Activated CD8-positive, alpha-beta memory T cell treated with anti-CD3 and anti-CD28 coated beads, Interleukin-2, amount 10 ng/mL, durations not matched to agents 7 days and 5 days (primary cell): ENCODE measurements around the gene SLC35F3. TPM values are rescaled to one million over a fixed set of nuclear protein-coding genes. Genes with fewer than 3 reads are reported as not detected.

ENCODE experiments used
- ATAC-seq: fragments of 150-1000 bp; cut with Tn5 transposase; one replicate; pipeline ENCODE4 v1.10.0; 2021; ENCODE audit warnings: moderate library complexity
- CTCF ChIA-PET: fragments of 350-600 bp; sonication (Branson Sonifier 250); formaldehyde crosslinking; loops from one replicate; lab custom pipeline; 2021; ENCODE audit warnings: antibody characterized with exemption; lab: Charles Lee
- DNase-seq: peaks from one replicate; pipeline ENCODE4 v3.0.0-alpha.2; 2020
- H3K27ac Mint-ChIP-seq: one replicate; pipeline ENCODE4 v1.8.0; 2021; ENCODE audit warnings: mild to moderate bottlenecking, mixed read lengths
- H3K27me3 Mint-ChIP-seq: one replicate; pipeline ENCODE4 v1.8.0; 2021; ENCODE audit warnings: mixed read lengths
- H3K36me3 Mint-ChIP-seq: one replicate; pipeline ENCODE4 v1.8.0; 2021; ENCODE audit warnings: mild to moderate bottlenecking, mixed read lengths
- H3K4me1 Mint-ChIP-seq: one replicate; pipeline ENCODE4 v1.8.0; 2021; ENCODE audit warnings: mixed read lengths
- H3K4me3 Mint-ChIP-seq: one replicate; pipeline ENCODE4 v1.8.0; 2021; ENCODE audit warnings: mild to moderate bottlenecking, moderate library complexity, mixed read lengths
- H3K9me3 Mint-ChIP-seq: one replicate; pipeline ENCODE4 v1.8.0; 2022; ENCODE audit warnings: low read depth, mixed read lengths
- total RNA-seq, 2 experiments: library from RNA; stranded (reverse); gene quantifications; one replicate each; pipeline ENCODE4 v1.2.3, GENCODE V29; 2021

SLC35F3 gene
- total RNA-seq, 2 experiments from 2014 or later = 13.8 to 16.8 TPM

DNA sequence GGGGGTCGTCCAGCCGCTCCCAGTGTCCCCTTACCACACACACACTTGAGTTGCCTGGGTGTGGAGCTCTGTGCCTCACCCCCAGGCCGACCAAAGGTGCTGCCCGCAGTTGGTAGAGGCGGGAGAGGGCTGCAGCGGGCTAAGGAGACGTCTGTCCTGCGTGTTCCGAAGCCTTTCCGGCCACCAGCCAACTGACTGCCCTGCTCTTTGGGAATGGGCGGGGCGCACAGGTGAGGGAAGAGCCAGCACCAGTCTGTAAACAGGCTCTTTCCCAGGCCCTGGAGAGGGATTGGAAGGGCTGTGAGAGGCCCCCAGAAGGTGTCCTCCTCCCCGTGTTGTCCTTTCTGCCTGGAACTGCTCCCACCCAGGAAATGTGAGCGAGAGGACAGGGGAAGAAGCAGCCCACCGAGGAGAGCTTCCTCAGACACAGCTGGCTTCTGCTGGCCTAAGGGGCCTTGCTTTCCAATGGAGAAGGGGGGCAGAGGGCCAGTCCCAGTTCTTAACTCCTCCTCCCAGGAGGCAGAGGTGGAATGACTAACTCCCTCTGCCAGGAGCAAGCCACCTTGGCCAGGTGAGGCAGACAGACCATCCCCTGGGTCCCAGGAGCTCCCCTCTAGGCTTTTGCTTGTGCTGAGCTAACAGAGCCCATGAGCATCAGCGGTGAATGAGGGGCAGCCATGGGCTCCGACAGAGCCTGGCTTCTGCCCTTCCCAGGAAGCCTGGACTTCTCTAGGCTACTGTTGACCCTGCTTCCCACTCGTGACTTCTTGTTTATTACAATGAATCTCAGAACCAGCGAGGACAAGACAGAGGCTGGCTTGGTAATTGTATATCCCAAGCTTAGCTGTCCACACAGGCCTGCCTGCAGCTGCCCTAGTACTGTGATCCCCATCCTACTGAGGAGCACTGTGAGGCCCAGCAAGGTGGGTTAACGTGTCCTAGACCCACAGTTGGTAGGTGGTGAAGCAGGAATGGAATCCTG lies 310.7 kb downstream of the SLC35F3 start:
- peaks cover 2% of the 10 kb centered on the region for H3K9me3 Mint-ChIP-seq
- peaks cover 45% of the 10 kb centered on the region for H3K4me1 Mint-ChIP-seq
- H3K4me3 Mint-ChIP-seq = peak overlapping the region; percentile 67
- H3K27ac Mint-ChIP-seq = peak overlapping the region; percentile 30
- peaks cover 16% of the 10 kb centered on the region for H3K36me3 Mint-ChIP-seq
- no peak for ATAC-seq
- peaks cover 5% of the 10 kb centered on the region for H3K27me3 Mint-ChIP-seq
- DNase-seq = no peak
- CTCF ChIA-PET = interaction anchor here (1.1 to 13.0 kb wide), 4 partner anchors 20 to 112 kb away, joined by 3 to 199 read pairs (median 4); no protein-coding TSS in a partner anchor

GRCh38 chr1:234216116-234216703 lies 311.7 kb downstream of the SLC35F3 start:
- Mint-ChIP-seq H3K9me3 (no peaks in the 10 kb centered on the region), H3K36me3 (peaks cover 16% of the 10 kb centered on the region), H3K4me3 (peak overlapping the region; percentile 67), H3K4me1 (peaks cover 45% of the 10 kb centered on the region), H3K27me3 (peaks cover 5% of the 10 kb centered on the region), H3K27ac (peak overlapping the region; percentile 75)
- CTCF ChIA-PET = interaction anchor here (1.5 to 13.0 kb wide), 3 partner anchors 14 to 110 kb away, joined by 5 to 199 read pairs (median 9); no protein-coding TSS in a partner anchor
- DNase-seq (no peak), ATAC-seq (no peak)

DNA sequence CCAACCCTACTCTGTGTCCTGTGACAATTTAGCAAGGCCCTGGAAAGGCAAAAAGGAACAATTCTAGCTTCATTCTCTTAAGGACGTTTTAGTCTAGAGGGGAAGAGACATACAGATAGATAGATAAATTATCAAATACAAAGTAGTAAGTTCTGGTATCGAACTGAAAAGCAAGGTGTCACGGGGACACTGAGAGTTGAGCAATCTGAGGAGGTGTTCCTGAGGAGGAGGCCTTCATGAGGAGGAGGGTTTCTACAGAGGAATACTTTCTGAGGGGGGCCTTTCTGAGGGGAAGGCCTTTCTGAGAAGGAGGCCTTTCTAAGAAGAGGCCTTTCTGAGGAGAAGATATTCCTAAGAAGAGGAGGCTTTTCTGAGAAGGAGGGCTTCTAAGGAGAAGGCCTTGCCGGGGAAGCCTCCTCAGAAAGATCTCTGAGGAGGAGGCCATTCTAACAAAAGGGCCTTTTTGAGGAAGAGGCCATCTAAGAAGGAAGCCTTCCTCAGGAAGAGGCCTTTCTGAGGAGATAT lies 312.9 kb downstream of the SLC35F3 start:
- ATAC-seq (no peak), DNase-seq (no peak)
- H3K4me1 Mint-ChIP-seq = peaks cover 45% of the 10 kb centered on the region
- CTCF ChIA-PET = interaction anchor here (0.6 to 13.0 kb wide), 5 partner anchors 10 to 243 kb away, joined by 3 to 199 read pairs (median 3); no protein-coding TSS in a partner anchor
- no peaks in the 10 kb centered on the region for H3K9me3 Mint-ChIP-seq
- peak overlapping the region; percentile 75 for H3K27ac Mint-ChIP-seq
- peaks cover 5% of the 10 kb centered on the region for H3K27me3 Mint-ChIP-seq
- H3K4me3 Mint-ChIP-seq = peak overlapping the region; percentile 67
- peaks cover 14% of the 10 kb centered on the region for H3K36me3 Mint-ChIP-seq

GRCh38 chr1:234218078-234218477 lies 313.6 kb downstream of the SLC35F3 start:
- peak overlapping the region; percentile 75 for H3K27ac Mint-ChIP-seq
- peaks cover 41% of the 10 kb centered on the region for H3K4me1 Mint-ChIP-seq
- DNase-seq (no peak), ATAC-seq (no peak)
- CTCF ChIA-PET = interaction anchor here (0.6 to 13.0 kb wide), 5 partner anchors 9 to 242 kb away, joined by 3 to 199 read pairs (median 3); no protein-coding TSS in a partner anchor
- no peaks in the 10 kb centered on the region for H3K9me3 Mint-ChIP-seq
- peak overlapping the region; percentile 67 for H3K4me3 Mint-ChIP-seq
- H3K36me3 Mint-ChIP-seq = peaks cover 19% of the 10 kb centered on the region
- H3K27me3 Mint-ChIP-seq = peaks cover 5% of the 10 kb centered on the region

- ATAC-seq (no peak), DNase-seq (no peak)
- H3K36me3 Mint-ChIP-seq = peaks cover 28% of the 10 kb centered on the region
- CTCF ChIA-PET = interaction anchor here (1.3 to 13.0 kb wide), 2 partner anchors 10 to 91 kb away, joined by 4 to 199 read pairs; no protein-coding TSS in a partner anchor
- no peaks in the 10 kb centered on the region for H3K27me3 Mint-ChIP-seq
- H3K9me3 Mint-ChIP-seq = no peaks in the 10 kb centered on the region
- no peak overlapping the region for H3K4me3 Mint-ChIP-seq
- H3K4me1 Mint-ChIP-seq = peaks cover 31% of the 10 kb centered on the region
- H3K27ac Mint-ChIP-seq = no peak overlapping the region
Observed at GRCh38 chr1:234219711-234220110, 315.2 kb downstream of the SLC35F3 start.

DNA sequence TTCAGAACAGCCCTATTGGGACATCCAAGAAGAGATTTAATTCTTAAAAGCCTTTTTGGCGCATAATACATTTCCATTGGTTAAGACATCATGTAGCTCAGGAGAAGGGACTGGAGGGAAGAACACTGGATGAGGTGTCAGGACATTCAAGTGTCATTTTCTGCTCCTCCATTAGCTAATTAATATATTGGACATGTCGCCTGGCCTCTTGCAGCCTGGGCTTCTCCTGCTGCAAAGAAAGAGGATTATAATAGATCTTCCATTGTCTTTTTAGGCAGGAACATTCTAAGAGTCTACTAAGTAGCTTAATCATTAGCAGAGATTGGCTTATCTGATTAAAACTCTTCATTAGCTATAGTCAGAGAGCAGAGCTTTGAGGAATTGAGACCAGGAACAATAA lies 317.1 kb downstream of the SLC35F3 start:
- ATAC-seq (no peak), DNase-seq (no peak)
- Mint-ChIP-seq H3K9me3 (no peaks in the 10 kb centered on the region), H3K27ac (no peak overlapping the region), H3K4me1 (peaks cover 27% of the 10 kb centered on the region), H3K27me3 (no peaks in the 10 kb centered on the region), H3K36me3 (peaks cover 34% of the 10 kb centered on the region), H3K4me3 (no peak overlapping the region)
- CTCF ChIA-PET = interaction anchor here (0.9 to 1.8 kb wide), 5 partner anchors 9 to 88 kb away, joined by 3 to 6 read pairs (median 4); no protein-coding TSS in a partner anchor

DNA sequence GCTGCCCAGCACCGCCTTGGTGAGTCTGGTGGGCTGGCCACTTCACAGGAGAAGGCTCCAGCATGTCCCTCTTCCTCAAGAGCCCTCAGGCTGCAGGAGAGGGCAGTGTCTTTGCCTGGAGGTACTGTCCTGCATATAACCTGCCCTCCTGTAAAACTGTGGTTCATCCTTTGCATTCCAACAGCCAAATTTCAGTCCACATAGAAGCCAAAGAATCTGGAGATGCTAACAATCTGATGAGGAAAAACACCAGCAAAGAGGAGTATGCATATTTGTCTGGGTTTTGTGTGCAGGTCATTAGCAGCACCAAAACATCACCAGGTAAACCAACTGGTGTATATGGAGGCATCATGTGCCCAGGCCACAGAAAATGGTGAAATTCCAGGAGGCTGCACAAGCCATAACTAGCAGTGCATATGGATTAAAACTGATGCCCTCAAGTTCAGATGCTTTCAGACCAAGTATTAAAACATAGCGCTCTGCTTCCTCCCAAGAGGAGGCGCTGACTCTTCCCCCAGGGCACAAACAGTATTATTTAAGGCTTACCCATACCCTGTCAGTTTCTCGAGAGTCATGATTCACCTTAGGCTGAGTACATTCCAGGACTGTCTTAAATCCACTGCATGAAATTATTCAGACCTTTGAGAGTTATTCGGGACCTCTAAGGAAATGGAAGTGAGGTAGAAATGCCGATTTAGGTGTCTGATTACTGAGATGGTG lies 318.2 kb downstream of the SLC35F3 start:
- no peak for DNase-seq
- no peak for ATAC-seq
- Mint-ChIP-seq H3K4me3 (no peak overlapping the region), H3K36me3 (peaks cover 37% of the 10 kb centered on the region), H3K4me1 (peaks cover 21% of the 10 kb centered on the region), H3K9me3 (no peaks in the 10 kb centered on the region), H3K27me3 (no peaks in the 10 kb centered on the region), H3K27ac (no peak overlapping the region)
- CTCF ChIA-PET = interaction anchor here (0.9 to 4.6 kb wide), 5 partner anchors 10 to 87 kb away, joined by 3 to 21 read pairs (median 6); no protein-coding TSS in a partner anchor

DNA sequence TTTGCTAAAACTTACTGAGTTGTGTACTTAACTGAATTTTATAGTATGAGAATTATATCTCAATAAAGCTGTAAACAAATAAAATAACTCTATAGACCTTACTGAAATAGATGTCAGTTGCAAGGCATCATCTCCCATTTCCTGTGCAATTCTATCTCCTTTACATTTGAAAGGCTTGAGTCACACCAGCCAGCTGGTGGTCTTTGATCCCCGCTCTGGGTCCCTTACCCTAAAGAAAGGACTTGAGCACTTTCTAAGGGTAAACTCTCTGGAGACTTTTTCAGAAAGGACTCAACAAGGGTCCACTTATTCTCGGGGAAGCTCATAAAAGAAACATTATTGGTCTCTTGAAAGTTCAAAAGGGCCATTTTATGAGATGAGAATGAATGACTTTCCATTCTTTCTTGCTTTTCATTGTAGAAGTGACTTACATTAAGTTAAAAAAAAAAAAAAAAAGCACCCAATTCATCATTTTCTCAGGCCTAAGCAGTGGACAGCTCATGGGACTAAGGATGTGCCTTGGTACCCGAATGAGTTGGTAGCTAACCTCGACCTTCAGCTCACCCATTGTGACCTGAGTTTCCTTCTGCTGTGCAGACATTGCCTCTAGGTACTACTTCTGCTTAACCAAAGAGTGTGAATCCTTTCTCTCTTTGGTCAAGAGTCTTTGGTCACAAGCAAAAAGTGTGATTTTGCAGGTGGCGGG lies 321.8 kb downstream of the SLC35F3 start:
- Mint-ChIP-seq H3K4me1 (peaks cover 34% of the 10 kb centered on the region), H3K27me3 (peaks cover 21% of the 10 kb centered on the region), H3K9me3 (no peaks in the 10 kb centered on the region), H3K27ac (no peak overlapping the region), H3K4me3 (no peak overlapping the region), H3K36me3 (peaks cover 33% of the 10 kb centered on the region)
- CTCF ChIA-PET = interaction anchor here (0.6 to 4.6 kb wide), 4 partner anchors 13 to 114 kb away, joined by 3 to 21 read pairs (median 4); no protein-coding TSS in a partner anchor
- ATAC-seq (no peak), DNase-seq (no peak)

DNA sequence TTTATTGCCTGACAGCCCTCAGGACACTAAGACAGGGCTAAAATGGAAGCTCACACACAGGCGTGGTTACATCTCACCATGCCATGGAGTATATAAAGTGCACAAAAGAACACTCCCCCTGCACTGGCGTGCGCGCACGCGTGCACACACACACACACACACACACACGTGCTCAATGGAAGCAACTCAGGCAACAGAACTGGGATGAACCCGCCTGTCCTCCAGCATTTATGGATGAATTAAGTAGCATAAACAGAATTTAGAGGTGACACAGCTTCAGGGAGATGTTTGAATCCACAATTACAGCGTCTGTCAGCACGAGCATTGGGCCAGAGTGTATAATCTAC lies 322.3 kb downstream of the SLC35F3 start:
- H3K27me3 Mint-ChIP-seq = peaks cover 22% of the 10 kb centered on the region
- no peak overlapping the region for H3K4me3 Mint-ChIP-seq
- DNase-seq = no peak
- no peaks in the 10 kb centered on the region for H3K9me3 Mint-ChIP-seq
- H3K4me1 Mint-ChIP-seq = peaks cover 38% of the 10 kb centered on the region
- ATAC-seq = no peak
- H3K27ac Mint-ChIP-seq = no peak overlapping the region
- H3K36me3 Mint-ChIP-seq = peaks cover 36% of the 10 kb centered on the region
- CTCF ChIA-PET = interaction anchor here (0.6 to 4.6 kb wide), 5 partner anchors 9 to 115 kb away, joined by 3 to 21 read pairs (median 3); no protein-coding TSS in a partner anchor

GRCh38 chr1:234229581-234230387 lies 325.3 kb downstream of the SLC35F3 start:
- ATAC-seq (no peak), DNase-seq (no peak)
- peaks cover 39% of the 10 kb centered on the region for H3K4me1 Mint-ChIP-seq
- H3K9me3 Mint-ChIP-seq = no peaks in the 10 kb centered on the region
- CTCF ChIA-PET = interaction anchor here (0.5 to 2.7 kb wide), 10 partner anchors 8 to 112 kb away, joined by 3 to 13 read pairs (median 4); no protein-coding TSS in a partner anchor
- peak overlapping the region; percentile 57 for H3K27ac Mint-ChIP-seq
- peaks cover 37% of the 10 kb centered on the region for H3K36me3 Mint-ChIP-seq
- no peak overlapping the region for H3K4me3 Mint-ChIP-seq
- peaks cover 35% of the 10 kb centered on the region for H3K27me3 Mint-ChIP-seq

DNA sequence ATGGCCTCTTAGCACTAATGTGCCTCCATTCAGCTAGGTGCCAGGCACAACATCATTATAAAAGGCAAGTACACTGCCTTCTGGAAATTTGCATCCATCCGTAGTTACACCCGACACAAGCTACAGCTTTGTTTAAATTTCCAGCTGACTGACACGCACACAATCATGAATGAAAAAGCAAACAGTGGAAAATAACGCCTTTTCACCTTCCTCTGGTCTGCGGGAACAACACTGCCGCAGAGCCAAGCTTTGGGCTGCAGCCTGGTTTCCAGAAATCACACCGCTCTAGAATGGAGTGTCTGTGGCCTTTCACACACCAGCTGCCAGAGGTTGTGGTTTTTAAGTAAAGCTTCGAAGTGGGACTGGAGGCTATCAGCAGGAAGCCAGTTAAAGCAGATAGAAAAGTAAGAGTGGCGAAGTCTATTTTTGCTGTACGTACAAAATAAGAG lies 326.0 kb downstream of the SLC35F3 start:
- ATAC-seq = peak; percentile 81
- Mint-ChIP-seq H3K9me3 (no peaks in the 10 kb centered on the region), H3K36me3 (peaks cover 34% of the 10 kb centered on the region), H3K27me3 (peaks cover 35% of the 10 kb centered on the region), H3K4me3 (peak overlapping the region; percentile 14), H3K27ac (peak overlapping the region; percentile 57), H3K4me1 (peaks cover 41% of the 10 kb centered on the region)
- peak; percentile 72 for DNase-seq
- CTCF ChIA-PET = interaction anchor here (1.1 to 2.7 kb wide), 9 partner anchors 9 to 112 kb away, joined by 3 to 13 read pairs (median 5); no protein-coding TSS in a partner anchor
